Endothelial cell (in vitro differentiated cells): Measurements from ENCODE around the gene PALM3. TPM values are rescaled to one million over a fixed set of nuclear protein-coding genes. Genes with fewer than 3 reads are reported as not detected.
A peak's percentile ranks its signal among the peaks of the same experiment; 100 is the strongest.

ENCODE experiments used
- DNase-seq: peaks from one replicate; pipeline ENCODE4 v3.0.0; 2021; ENCODE audit warnings: low spot score
- H3K27ac Mint-ChIP-seq: one replicate; pipeline ENCODE4 v1.8.0; 2021; ENCODE audit warnings: mixed read lengths, inconsistent platforms; ENCODE audit not compliant: unreplicated experiment
- H3K27me3 Mint-ChIP-seq: one replicate; pipeline ENCODE4 v1.8.0; 2021; ENCODE audit warnings: mild to moderate bottlenecking, moderate library complexity, mixed read lengths, inconsistent platforms; ENCODE audit not compliant: unreplicated experiment
- H3K36me3 Mint-ChIP-seq: one replicate; pipeline ENCODE4 v1.8.0; 2021; ENCODE audit warnings: mild to moderate bottlenecking, low read depth, mixed read lengths, inconsistent platforms; ENCODE audit not compliant: unreplicated experiment
- H3K4me1 Mint-ChIP-seq: one replicate; pipeline ENCODE4 v1.8.0; 2021; ENCODE audit warnings: mild to moderate bottlenecking, mixed read lengths, inconsistent platforms; ENCODE audit not compliant: unreplicated experiment
- H3K4me3 Mint-ChIP-seq: one replicate; pipeline ENCODE4 v1.8.0; 2021; ENCODE audit warnings: mild to moderate bottlenecking, mixed read lengths, inconsistent platforms; ENCODE audit not compliant: unreplicated experiment
- H3K9me3 Mint-ChIP-seq: one replicate; pipeline ENCODE4 v1.8.0; 2021; ENCODE audit warnings: mixed read lengths, inconsistent platforms; ENCODE audit not compliant: unreplicated experiment
- total RNA-seq: library from RNA; stranded (reverse); fragmentation: NEBNext Ultra II Directional; extraction: Animal tissue kit (Norgen Biotek cat#: 25700); gene quantifications from one replicate; pipeline ENCODE4 v1.2.1, GENCODE V29; 2021; ENCODE audit not compliant: unreplicated experiment
- TF ChIP-seq, protein P1 (sequence below): fragments of 200-600 bp; sonication (generic); IDR thresholded peaks from one replicate; pipeline ENCODE4 v1.5.0; 2021; ENCODE audit warnings: antibody characterized with exemption; ENCODE audit not compliant: unreplicated experiment

Gene PALM3
- total RNA-seq, 1 donor from 2014 or later = 0.90 TPM

DNA sequence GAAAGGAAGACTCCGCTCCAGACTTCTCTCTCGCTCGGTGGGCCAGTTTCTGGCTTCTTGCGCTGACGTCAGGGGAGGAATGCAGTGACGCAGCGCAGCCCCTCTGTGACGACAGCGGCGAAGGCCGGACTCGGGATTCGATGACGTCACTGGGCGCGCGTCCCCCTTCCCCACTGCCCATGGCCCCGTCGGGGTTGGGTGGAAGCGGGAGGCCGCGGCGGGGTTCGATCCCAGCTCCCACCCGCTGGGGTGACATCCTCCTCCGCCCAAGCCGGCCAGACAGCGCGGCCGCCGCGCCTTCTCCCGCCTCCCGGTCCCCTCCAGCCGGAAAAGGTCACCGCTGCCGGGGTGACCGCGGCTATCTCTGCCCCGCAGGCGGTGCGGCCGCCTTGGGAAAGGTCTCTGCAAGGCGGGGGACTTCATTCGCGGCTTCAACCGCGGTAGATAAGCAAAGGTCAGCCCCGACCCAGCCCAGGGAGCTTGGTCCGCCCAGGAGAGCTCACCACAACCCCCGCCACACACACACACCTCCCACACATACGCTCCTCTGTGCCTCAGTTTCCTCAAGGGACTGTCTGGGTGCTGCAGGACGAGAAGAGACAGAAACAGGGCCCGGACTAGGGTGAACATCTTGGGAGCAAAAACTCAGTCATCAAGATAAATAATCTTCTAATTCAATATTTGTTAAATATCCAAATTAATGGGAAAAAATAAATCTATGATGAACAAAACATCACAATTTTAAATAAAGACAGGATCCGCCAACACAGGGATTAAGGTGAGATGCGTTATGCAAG lies 54.9 kb downstream of the PALM3 start:
- Mint-ChIP-seq H3K27me3 (peaks cover 20% of the 10 kb centered on the region), H3K4me3 (peak overlapping the region; percentile 95), H3K27ac (peak overlapping the region; percentile 100), H3K4me1 (peaks cover 8% of the 10 kb centered on the region), H3K36me3 (peaks cover 4% of the 10 kb centered on the region), H3K9me3 (no peaks in the 10 kb centered on the region)
- DNase-seq = peak; percentile 90
- TF ChIP-seq, protein P1, sequence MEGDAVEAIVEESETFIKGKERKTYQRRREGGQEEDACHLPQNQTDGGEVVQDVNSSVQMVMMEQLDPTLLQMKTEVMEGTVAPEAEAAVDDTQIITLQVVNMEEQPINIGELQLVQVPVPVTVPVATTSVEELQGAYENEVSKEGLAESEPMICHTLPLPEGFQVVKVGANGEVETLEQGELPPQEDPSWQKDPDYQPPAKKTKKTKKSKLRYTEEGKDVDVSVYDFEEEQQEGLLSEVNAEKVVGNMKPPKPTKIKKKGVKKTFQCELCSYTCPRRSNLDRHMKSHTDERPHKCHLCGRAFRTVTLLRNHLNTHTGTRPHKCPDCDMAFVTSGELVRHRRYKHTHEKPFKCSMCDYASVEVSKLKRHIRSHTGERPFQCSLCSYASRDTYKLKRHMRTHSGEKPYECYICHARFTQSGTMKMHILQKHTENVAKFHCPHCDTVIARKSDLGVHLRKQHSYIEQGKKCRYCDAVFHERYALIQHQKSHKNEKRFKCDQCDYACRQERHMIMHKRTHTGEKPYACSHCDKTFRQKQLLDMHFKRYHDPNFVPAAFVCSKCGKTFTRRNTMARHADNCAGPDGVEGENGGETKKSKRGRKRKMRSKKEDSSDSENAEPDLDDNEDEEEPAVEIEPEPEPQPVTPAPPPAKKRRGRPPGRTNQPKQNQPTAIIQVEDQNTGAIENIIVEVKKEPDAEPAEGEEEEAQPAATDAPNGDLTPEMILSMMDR = no peak

GRCh38 chr19:14006085-14006765 lies 55.7 kb downstream of the PALM3 start, which contains the start of gene RFX1:
Gene RFX1, minus strand, starts transcription at chr19:14006320. Its CDS starts 12,477 bp downstream, at chr19:13993843.
- peak; percentile 100 for DNase-seq
- TF ChIP-seq, protein P1 = no peak
- peaks cover 20% of the 10 kb centered on the region for H3K27me3 Mint-ChIP-seq
- peaks cover 4% of the 10 kb centered on the region for H3K36me3 Mint-ChIP-seq
- no peaks in the 10 kb centered on the region for H3K9me3 Mint-ChIP-seq
- peaks cover 8% of the 10 kb centered on the region for H3K4me1 Mint-ChIP-seq
- H3K4me3 Mint-ChIP-seq = peak within 1 kb of the TSS; percentile 95
- H3K27ac Mint-ChIP-seq = peak within 1 kb of the TSS; percentile 100

DNA sequence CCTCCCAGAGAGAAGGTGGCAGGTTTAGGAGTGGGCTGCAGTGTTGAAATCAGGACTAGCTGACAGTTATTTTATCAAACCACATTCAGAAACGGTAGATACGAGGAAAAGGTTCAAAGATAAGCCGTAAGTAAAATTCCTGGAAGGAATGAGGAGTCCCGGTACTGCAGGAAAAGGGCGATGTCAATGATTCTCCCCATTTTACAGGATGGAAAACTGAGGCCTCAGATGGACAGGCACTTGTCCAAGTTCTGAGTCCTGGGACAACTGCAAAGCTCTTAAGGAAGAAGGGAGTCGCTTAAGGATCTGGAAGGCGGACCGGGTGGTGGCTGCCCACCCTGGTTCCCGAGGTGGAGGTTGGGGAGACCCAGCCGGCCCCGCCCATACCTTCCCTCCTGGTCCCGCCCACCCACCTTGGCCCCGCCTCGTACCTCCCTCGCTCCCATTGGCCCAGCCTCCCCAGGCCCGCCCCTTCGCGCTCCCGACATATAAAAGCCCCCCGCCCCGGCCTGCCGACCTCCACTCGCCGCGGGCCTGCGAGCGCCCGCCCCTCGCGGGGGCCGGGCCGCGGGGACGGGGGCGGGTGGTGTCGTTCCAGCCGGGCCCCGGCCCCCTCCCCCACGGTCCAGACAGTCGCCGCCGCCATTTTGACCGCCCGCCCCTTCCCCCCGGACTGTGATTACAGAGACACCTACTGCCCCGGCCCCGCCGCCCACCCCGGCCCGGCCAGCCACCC lies 56.4 kb downstream of the PALM3 start:
- TF ChIP-seq, protein P1 = no peak
- Mint-ChIP-seq H3K27me3 (peaks cover 21% of the 10 kb centered on the region), H3K36me3 (peaks cover 4% of the 10 kb centered on the region), H3K27ac (peak overlapping the region; percentile 89), H3K4me1 (peaks cover 8% of the 10 kb centered on the region), H3K9me3 (no peaks in the 10 kb centered on the region), H3K4me3 (peak overlapping the region; percentile 95)
- DNase-seq = peak; percentile 96

DNA sequence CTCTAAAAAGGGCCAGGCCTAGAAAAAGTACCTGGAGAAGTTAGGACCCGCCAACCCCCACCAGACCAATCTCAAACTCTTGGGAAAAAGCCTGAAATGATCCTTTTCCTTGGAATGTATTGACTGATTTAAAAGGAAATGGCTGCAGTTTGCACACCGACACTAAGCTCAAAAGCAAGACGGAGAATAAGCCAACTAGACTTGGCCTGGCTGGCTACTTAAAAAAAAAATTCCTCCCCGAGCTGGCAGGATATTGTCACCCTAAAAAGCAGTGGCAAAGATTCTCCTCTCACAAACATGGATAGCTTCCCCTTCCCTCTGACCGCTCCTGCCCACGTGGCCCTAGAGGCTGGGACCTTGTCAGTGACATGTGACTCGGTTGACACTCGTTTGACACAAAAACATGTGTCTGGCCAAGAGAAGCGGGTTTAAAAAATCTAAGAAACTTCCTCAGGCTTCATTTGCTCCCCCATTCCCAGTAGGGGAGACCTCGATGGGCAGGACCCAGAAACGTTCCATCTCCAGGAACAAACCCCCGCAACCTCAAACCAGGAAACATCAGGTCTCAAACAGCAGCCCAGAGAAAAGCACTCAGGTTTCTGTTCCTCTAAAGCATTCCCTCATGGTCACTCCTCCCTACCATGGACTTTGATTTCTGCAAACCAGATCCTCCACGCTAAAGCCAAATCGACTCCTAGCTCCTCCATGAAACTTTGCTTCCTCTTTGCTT lies 57.1 kb downstream of the PALM3 start:
- Mint-ChIP-seq H3K4me3 (peak overlapping the region; percentile 88), H3K27me3 (peaks cover 24% of the 10 kb centered on the region), H3K4me1 (peaks cover 8% of the 10 kb centered on the region), H3K27ac (peak overlapping the region; percentile 89), H3K9me3 (no peaks in the 10 kb centered on the region), H3K36me3 (peaks cover 4% of the 10 kb centered on the region)
- no peak for DNase-seq
- TF ChIP-seq, protein P1 = no peak

Other genes starting within 250 kb of the PALM3 start
- 0.69 TPM for gene NANOS3, start 184.9 kb downstream of the PALM3 start, total RNA-seq
- gene BRME1, start 156.0 kb downstream of the PALM3 start, total RNA-seq = 3.4 TPM
- gene CC2D1A, start 155.9 kb downstream of the PALM3 start, total RNA-seq = 17.1 TPM
- not detected for gene PODNL1, start 123.7 kb downstream of the PALM3 start, total RNA-seq
- gene DCAF15, start 109.6 kb downstream of the PALM3 start, total RNA-seq = 53.0 TPM
- gene RFX1, start 55.8 kb downstream of the PALM3 start, total RNA-seq = 16.2 TPM
- gene RLN3, start 33.9 kb downstream of the PALM3 start, total RNA-seq = not detected
- 6.3 TPM for gene IL27RA, start 30.3 kb downstream of the PALM3 start, total RNA-seq
- not detected for gene MISP3, start 10.7 kb upstream of the PALM3 start, total RNA-seq
- gene C19orf67, start 23.7 kb upstream of the PALM3 start, total RNA-seq = not detected
- 29.5 TPM for gene SAMD1, start 28.7 kb upstream of the PALM3 start, total RNA-seq
- gene PRKACA, start 55.7 kb upstream of the PALM3 start, total RNA-seq = 122 TPM
- gene ASF1B, start 74.5 kb upstream of the PALM3 start, total RNA-seq = 7.1 TPM
- 32.9 TPM for gene ADGRL1, start 144.1 kb upstream of the PALM3 start, total RNA-seq